Testis (tissue), 2 donors: ENCODE measurements around the gene MAEA.

Experiments
- POLR2A ChIP-seq: fragments of 450-650 bp; IDR thresholded peaks from one replicate; pipeline ENCODE4 v1.6.1; 2017; ENCODE audit warnings: antibody characterized with exemption, mild to moderate bottlenecking, moderate library complexity
- TF ChIP-seq, protein P1 (sequence below), 3 experiments: fragments of 450-650 bp in 2 of 3; fragments of 200-600 bp in 1 of 3; sonication (generic) in 1 of 3; IDR thresholded peaks; one replicate each; pipeline ENCODE4 v1.5.1; 2016 to 2019; ENCODE audit warnings: antibody characterized with exemption in 3 of 3, mild to moderate bottlenecking in 2 of 3, moderate library complexity in 1 of 3

DNA sequence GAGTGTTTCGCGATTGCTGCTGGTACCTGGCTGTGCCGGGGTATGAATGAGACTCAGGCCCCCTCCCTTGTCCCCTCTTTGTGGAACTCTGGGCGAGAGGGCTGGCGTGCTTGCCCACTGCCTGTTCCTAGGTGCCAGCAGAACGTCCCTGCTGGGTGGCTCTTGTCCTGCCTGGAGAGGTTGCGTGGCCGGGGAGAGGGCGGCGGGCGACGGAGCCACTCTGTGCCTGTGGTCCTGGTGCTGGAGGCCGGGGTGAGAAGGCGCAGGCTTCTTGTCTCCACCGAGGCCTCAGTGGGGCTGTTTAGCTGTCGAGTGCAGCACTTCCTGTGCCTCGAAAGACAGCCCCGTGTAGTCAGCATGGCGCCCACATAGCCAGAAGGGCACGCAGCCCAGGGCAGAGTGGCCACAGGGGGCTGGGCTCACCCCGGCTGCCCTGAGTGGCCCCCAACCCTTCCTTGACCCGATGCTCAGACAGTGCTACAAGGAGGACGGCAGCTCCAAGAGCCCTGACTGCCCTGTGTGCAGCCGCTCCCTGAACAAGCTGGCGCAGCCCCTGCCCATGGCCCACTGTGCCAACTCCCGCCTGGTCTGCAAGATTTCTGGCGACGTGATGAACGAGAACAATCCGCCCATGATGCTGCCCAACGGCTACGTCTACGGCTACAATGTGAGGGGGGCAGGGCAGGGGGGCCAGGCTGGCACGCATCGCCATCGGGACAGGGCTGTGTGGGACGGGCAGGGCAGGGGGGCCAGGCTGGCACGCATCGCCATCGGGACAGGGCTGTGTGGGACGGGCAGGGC lies 48.5 kb downstream of the MAEA start:
- TF ChIP-seq, protein P1, sequence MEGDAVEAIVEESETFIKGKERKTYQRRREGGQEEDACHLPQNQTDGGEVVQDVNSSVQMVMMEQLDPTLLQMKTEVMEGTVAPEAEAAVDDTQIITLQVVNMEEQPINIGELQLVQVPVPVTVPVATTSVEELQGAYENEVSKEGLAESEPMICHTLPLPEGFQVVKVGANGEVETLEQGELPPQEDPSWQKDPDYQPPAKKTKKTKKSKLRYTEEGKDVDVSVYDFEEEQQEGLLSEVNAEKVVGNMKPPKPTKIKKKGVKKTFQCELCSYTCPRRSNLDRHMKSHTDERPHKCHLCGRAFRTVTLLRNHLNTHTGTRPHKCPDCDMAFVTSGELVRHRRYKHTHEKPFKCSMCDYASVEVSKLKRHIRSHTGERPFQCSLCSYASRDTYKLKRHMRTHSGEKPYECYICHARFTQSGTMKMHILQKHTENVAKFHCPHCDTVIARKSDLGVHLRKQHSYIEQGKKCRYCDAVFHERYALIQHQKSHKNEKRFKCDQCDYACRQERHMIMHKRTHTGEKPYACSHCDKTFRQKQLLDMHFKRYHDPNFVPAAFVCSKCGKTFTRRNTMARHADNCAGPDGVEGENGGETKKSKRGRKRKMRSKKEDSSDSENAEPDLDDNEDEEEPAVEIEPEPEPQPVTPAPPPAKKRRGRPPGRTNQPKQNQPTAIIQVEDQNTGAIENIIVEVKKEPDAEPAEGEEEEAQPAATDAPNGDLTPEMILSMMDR (IDR thresholded peaks at IDR 0.05) = no peak
- TF ChIP-seq POLR2A = no peak
